GM20000 (cell line): ENCODE results near the gene RPUSD4.

Experiments used
- DNase-seq: peaks from one replicate; pipeline ENCODE4 v3.0.0; 2012; ENCODE audit warnings: low spot score
- CTCF ChIP-seq: IDR thresholded peaks from 2 replicates; pipeline ENCODE4 v1.5.1; 2012; ENCODE audit warnings: mild to moderate bottlenecking, control low read depth; ENCODE audit errors: extremely low read depth, missing control alignments

Gene RPUSD4

GRCh38 chr11:126212089-126212660, 725 bp upstream of the RPUSD4 start:
- DNase-seq: no peak
- no peak for TF ChIP-seq CTCF

GRCh38 chr11:126210871-126211235, 597 bp downstream of the RPUSD4 start:
- TF ChIP-seq CTCF: no peak
- no peak for DNase-seq

GRCh38 chr11:126207896-126208295, 3.6 kb downstream of the RPUSD4 start:
- TF ChIP-seq CTCF: no peak
- DNase-seq: no peak

GRCh38 chr11:126205359-126205758, 6.1 kb downstream of the RPUSD4 start:
- no peak for TF ChIP-seq CTCF
- DNase-seq: no peak

- no peak for DNase-seq
- no peak for TF ChIP-seq CTCF
Observed at GRCh38 chr11:126202646-126203359, 8.6 kb downstream of the RPUSD4 start.

- TF ChIP-seq CTCF: no peak
- DNase-seq: no peak
Observed at GRCh38 chr11:126198648-126199047, 12.8 kb downstream of the RPUSD4 start.

GRCh38 chr11:126197277-126197939, 14.0 kb downstream of the RPUSD4 start:
- no peak for DNase-seq
- TF ChIP-seq CTCF: no peak
